ENCODE results near the gene TTC27. TPM values are rescaled to one million over a fixed set of nuclear protein-coding genes. Genes with fewer than 3 reads are reported as not detected.
"Not testable (repeated sequence)": the region's sequence is repeated elsewhere in the genome, so short reads cannot be mapped to it uniquely, and the experiment has no call there.

Gene TTC27
- polyA plus RNA-seq, 1 donor from 2014 or later, result 16.0 TPM

DNA sequence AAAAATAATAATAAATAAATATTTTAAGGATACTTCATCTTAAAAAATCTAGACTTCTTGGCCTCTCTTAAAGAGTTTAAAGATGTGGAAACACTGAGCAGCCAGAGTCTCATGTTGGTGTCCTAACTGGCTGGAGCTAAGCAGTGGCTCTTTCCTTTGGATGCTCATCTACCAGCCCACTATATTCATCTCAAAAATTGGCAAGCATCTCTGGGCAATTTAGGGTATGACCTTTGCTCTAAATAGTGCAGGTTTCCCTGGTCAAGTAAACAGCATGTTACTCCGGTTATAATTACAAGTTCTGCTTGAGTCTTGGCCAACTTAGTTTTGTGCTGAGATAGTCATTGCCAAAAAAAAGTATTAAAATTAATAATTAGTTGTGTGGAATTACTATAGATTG is 117.8 kb downstream of the TTC27 start:
- Mint-ChIP-seq H3K27ac (no peak overlapping the region), H3K36me3 (peaks cover 29% of the 10 kb centered on the region), H3K4me1 (no peaks in the 10 kb centered on the region), H3K9me3 (peaks cover 0 to 6% (median 2%) of the 10 kb centered on the region in 3 donors), H3K4me3 (no peak overlapping the region), H3K27me3 (no peaks in the 10 kb centered on the region)

- Mint-ChIP-seq H3K4me3 (no peak overlapping the region), H3K27ac (no peak overlapping the region), H3K27me3 (no peaks in the 10 kb centered on the region), H3K36me3 (peaks cover 26% of the 10 kb centered on the region), H3K9me3 (peaks cover 0 to 6% (median 2%) of the 10 kb centered on the region in 3 donors), H3K4me1 (no peaks in the 10 kb centered on the region)
Observed at GRCh38 chr2:32746669-32747068, 118.8 kb downstream of the TTC27 start.

GRCh38 chr2:32748158-32748557 is 120.3 kb downstream of the TTC27 start:
- H3K36me3 Mint-ChIP-seq, result peaks cover 30% of the 10 kb centered on the region
- H3K4me1 Mint-ChIP-seq, result no peaks in the 10 kb centered on the region
- peaks cover 0 to 6% (median 2%) of the 10 kb centered on the region in 3 donors for H3K9me3 Mint-ChIP-seq
- H3K27me3 Mint-ChIP-seq, result no peaks in the 10 kb centered on the region
- H3K27ac Mint-ChIP-seq, result no peak overlapping the region
- H3K4me3 Mint-ChIP-seq, result no peak overlapping the region

DNA sequence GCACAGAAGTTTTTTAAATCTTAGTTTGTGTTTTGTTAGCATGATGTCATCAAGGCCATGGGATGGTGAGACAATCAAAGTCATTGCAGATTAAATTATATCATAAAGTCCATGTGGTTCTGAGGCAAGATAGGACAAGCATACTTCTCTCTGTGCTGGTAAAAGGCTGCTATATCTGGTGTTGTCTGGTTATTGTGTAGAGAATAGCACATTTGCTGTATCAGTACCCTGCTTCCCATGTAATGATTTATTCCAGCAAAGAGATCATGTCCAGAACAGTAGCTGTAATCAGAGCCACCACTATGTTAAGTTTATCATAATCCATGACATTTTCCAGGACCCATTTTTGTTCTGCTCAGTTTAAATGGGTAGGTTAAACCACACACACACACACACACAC is 123.0 kb downstream of the TTC27 start:
- Mint-ChIP-seq H3K9me3 (peaks cover 0 to 6% (median 2%) of the 10 kb centered on the region in 3 donors), H3K4me3 (no peak overlapping the region), H3K27me3 (no peaks in the 10 kb centered on the region), H3K27ac (no peak overlapping the region), H3K4me1 (peaks cover 0 to 2% (median 2%) of the 10 kb centered on the region in 3 donors), H3K36me3 (peaks cover 28% of the 10 kb centered on the region)

DNA sequence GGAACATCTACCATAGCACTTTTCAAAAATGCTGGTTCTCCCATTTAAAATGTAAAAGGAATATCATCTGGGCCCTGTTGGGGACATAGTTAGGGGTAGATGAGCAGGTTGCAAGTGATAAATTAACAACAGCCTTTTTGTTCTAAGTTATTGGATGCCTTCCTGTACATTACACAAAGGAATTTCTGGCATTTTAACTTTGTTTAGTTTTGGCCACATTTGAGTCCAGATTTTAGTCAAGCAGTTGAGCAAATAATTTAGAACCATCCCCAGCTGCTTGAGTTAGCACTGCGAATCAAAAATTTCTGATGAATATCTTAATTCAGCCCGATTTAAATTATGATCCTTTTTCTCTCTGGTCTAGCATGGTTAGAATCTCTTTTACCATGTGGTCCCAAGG is 124.4 kb downstream of the TTC27 start:
- H3K4me3 Mint-ChIP-seq, result no peak overlapping the region
- H3K9me3 Mint-ChIP-seq, result no peaks in the 10 kb centered on the region
- peaks cover 25% of the 10 kb centered on the region for H3K36me3 Mint-ChIP-seq
- no peak overlapping the region for H3K27ac Mint-ChIP-seq
- peaks cover 0 to 5% (median 5%) of the 10 kb centered on the region in 3 donors for H3K4me1 Mint-ChIP-seq
- no peaks in the 10 kb centered on the region for H3K27me3 Mint-ChIP-seq

GRCh38 chr2:32752952-32753351 is 125.1 kb downstream of the TTC27 start:
- peaks cover 23% of the 10 kb centered on the region for H3K36me3 Mint-ChIP-seq
- H3K4me3 Mint-ChIP-seq, result no peak overlapping the region
- no peak overlapping the region for H3K27ac Mint-ChIP-seq
- no peaks in the 10 kb centered on the region for H3K27me3 Mint-ChIP-seq
- no peaks in the 10 kb centered on the region for H3K9me3 Mint-ChIP-seq
- peaks cover 0 to 5% (median 5%) of the 10 kb centered on the region in 3 donors for H3K4me1 Mint-ChIP-seq

- H3K4me3 Mint-ChIP-seq, H3K27me3 Mint-ChIP-seq, H3K27ac Mint-ChIP-seq, H3K9me3 Mint-ChIP-seq, H3K4me1 Mint-ChIP-seq: not testable (repeated sequence)
- peaks cover 16% of the 10 kb centered on the region for H3K36me3 Mint-ChIP-seq
Observed at GRCh38 chr2:32754676-32755075, 126.8 kb downstream of the TTC27 start.

- H3K27ac Mint-ChIP-seq, result no peak overlapping the region
- H3K4me3 Mint-ChIP-seq, result peak overlapping the region in 3 of 4 donors; percentile 12 to 75 (median 70)
- H3K36me3 Mint-ChIP-seq, result peaks cover 11% of the 10 kb centered on the region
- no peaks in the 10 kb centered on the region for H3K9me3 Mint-ChIP-seq
- no peaks in the 10 kb centered on the region for H3K27me3 Mint-ChIP-seq
- H3K4me1 Mint-ChIP-seq, result peaks cover 0 to 5% (median 5%) of the 10 kb centered on the region in 3 donors
Observed at GRCh38 chr2:32755666-32756065, 127.8 kb downstream of the TTC27 start.

DNA sequence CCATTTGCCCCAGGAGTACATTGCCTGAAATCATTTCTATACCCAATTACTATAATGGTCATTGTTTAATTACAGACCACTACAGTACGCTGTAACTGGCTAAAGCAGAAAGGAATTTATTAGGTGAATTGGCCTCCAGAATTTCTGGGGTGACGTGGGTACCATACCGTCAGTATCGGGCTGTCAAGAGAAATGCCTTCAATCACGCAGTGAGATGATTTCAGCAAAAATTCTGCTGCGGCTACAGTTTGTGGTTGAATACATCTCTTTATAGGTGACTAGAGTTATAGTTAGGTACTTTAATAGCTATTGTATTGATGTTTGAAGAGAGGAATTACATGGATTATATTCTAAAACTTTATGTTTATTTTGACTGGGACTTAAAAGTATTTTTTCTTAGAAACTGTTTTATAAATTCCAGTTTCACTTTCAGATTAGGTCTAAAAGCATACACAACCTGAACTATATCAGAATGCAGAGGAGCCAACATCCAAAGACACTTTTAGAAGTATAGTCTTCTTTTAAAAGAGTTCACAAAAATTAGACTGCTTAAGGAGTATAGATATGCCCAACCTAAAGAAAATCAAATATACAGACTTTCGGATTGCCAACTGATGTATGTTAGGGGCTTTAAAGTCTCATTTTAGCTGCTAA is 128.4 kb downstream of the TTC27 start:
- Mint-ChIP-seq H3K36me3 (peaks cover 14% of the 10 kb centered on the region), H3K4me1 (peaks cover 0 to 5% (median 5%) of the 10 kb centered on the region in 3 donors), H3K4me3 (peak overlapping the region in 2 of 4 donors; percentile 70 to 75), H3K27me3 (no peaks in the 10 kb centered on the region), H3K9me3 (no peaks in the 10 kb centered on the region), H3K27ac (no peak overlapping the region)

GRCh38 chr2:32758232-32758631 is 130.4 kb downstream of the TTC27 start:
- no peak overlapping the region for H3K27ac Mint-ChIP-seq
- H3K36me3 Mint-ChIP-seq, result peaks cover 13% of the 10 kb centered on the region
- no peak overlapping the region for H3K4me3 Mint-ChIP-seq
- H3K9me3 Mint-ChIP-seq, result no peaks in the 10 kb centered on the region
- H3K4me1 Mint-ChIP-seq, result peaks cover 0 to 5% (median 5%) of the 10 kb centered on the region in 3 donors
- no peaks in the 10 kb centered on the region for H3K27me3 Mint-ChIP-seq

GRCh38 chr2:32760628-32761027 is 132.8 kb downstream of the TTC27 start:
- Mint-ChIP-seq H3K27me3 (no peaks in the 10 kb centered on the region), H3K4me1 (peaks cover 0 to 5% (median 5%) of the 10 kb centered on the region in 3 donors), H3K27ac (no peak overlapping the region), H3K36me3 (peaks cover 11% of the 10 kb centered on the region), H3K4me3 (no peak overlapping the region), H3K9me3 (no peaks in the 10 kb centered on the region)

DNA sequence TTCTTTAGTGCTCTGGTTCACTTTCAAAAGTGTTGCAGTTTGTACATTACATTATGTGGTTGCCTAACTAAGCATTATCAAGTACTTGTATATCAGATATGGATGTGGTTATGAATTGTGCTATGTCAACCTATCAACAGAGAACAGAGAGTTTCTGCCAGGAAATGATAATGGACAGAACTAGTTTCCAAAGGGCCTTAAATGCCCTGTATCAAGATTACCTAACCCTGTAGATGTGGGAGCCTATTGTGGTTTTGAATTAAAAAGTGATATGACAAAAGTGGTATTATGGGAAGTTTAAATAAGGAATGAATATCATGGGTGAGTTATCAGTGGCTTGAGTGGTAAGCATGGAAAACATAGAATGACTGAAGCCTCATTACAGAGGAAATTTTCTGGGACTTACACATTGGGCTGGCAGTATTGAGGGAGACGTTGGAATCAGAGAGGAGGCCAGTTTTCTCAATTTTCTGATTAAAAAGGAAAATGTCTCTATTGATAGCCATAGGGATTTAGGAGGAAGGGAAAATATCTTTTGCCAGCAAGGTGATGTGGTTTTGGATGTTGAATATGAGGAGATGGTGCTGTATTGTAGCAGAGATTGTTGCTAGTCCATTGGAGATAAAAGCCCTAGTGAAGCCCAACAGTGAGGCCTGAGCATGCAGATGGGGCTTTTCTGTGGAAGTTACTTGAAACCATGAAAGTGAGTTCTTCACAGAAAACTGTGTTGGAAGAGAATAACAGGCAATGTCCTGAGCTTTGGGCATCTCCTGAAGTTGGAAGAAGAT is 140.7 kb downstream of the TTC27 start:
- Mint-ChIP-seq H3K27ac (no peak overlapping the region), H3K4me1 (peaks cover 0 to 2% (median 0%) of the 10 kb centered on the region in 3 donors), H3K36me3 (peaks cover 2% of the 10 kb centered on the region), H3K27me3 (no peaks in the 10 kb centered on the region), H3K4me3 (no peak overlapping the region), H3K9me3 (no peaks in the 10 kb centered on the region)

DNA sequence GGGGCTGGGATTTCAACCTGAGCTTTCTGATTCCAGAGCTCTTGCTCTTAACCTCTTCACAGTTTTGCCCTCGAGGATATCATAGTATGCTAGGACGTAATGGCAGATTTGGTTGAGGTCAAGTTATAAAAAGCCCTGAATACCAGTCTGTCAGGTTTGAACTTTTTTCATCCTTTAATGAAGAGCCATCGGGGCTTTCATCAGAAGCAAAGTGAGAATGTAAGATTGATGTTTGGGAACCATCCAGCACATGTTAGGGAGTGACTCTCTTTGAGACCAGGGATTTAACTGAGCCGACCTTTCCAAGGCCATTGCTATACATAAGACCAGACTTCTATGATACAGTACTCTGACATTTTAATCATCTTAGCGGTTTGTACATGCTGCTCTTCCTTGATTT is 142.5 kb downstream of the TTC27 start:
- Mint-ChIP-seq H3K27ac (no peak overlapping the region), H3K27me3 (no peaks in the 10 kb centered on the region), H3K9me3 (no peaks in the 10 kb centered on the region), H3K4me3 (no peak overlapping the region), H3K4me1 (peaks cover 0 to 2% (median 0%) of the 10 kb centered on the region in 3 donors), H3K36me3 (peaks cover 2% of the 10 kb centered on the region)

GRCh38 chr2:32772638-32773447 is 145.0 kb downstream of the TTC27 start:
- Mint-ChIP-seq H3K4me3 (no peak overlapping the region), H3K4me1 (peaks cover 0 to 2% (median 0%) of the 10 kb centered on the region in 3 donors), H3K27me3 (no peaks in the 10 kb centered on the region), H3K27ac (no peak overlapping the region), H3K36me3 (peaks cover 9% of the 10 kb centered on the region), H3K9me3 (no peaks in the 10 kb centered on the region)

- H3K4me3 Mint-ChIP-seq, result no peak overlapping the region
- peak overlapping the region in 1 of 3 donors; percentile 47 for H3K27ac Mint-ChIP-seq
- H3K36me3 Mint-ChIP-seq, result peaks cover 10% of the 10 kb centered on the region
- peaks cover 0 to 2% (median 0%) of the 10 kb centered on the region in 3 donors for H3K9me3 Mint-ChIP-seq
- peaks cover 0 to 2% (median 0%) of the 10 kb centered on the region in 3 donors for H3K4me1 Mint-ChIP-seq
- no peaks in the 10 kb centered on the region for H3K27me3 Mint-ChIP-seq
Observed at GRCh38 chr2:32773448-32773808, 145.6 kb downstream of the TTC27 start.

Data from IgD-negative memory B cell (primary cell).